Body of pancreas (tissue), 4 donors: Measurements from ENCODE around the gene NOM1.

ENCODE experiments used
- CTCF ChIP-seq, 7 experiments: fragments of 450-650 bp in 4 of 7; fragments of 200-600 bp in 3 of 7; sonication (generic) in 3 of 7; IDR thresholded peaks; one replicate each; pipeline ENCODE4 v1.5.1; 2016 to 2019; ENCODE audit warnings: antibody characterized with exemption in 7 of 7
- POLR2A ChIP-seq, 3 donors: fragments of 450-650 bp; IDR thresholded peaks; one replicate each; pipeline ENCODE4 v1.6.1; 2016; ENCODE audit warnings: antibody characterized with exemption in 3 of 3, mild to moderate bottlenecking in 2 of 3

DNA sequence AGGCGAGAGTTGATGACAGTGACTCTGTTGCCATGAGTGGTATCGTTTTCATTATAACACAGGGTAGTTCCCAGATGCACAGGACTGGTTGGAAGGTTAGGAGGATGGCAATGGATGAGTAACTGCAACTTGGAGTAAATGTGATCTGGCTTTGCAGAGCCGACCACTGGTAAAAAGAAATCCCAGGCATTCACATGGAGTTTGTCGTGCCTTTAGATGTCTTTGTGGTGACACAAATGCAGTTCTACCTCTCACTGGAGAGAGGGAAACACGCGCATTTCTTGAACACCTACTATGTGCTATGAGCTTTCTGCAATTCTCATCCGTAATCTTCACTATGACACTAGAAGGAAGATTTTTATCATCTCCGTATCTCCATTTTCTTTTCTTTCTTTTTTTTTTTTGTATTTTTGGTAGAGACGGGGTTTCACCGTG, 62.6 kb downstream of the NOM1 start:
- TF ChIP-seq POLR2A (IDR thresholded peaks at IDR 0.05): no peak
- no peak for TF ChIP-seq CTCF (IDR thresholded peaks at IDR 0.05)
